Measurements from ENCODE around the gene LAP3. TPM values are rescaled to one million over a fixed set of nuclear protein-coding genes. Genes with fewer than 3 reads are reported as not detected.

LAP3 gene
- total RNA-seq (2022; extraction: Qiagen RNA extraction) = 32.2 to 47.0 TPM (median 33.0 TPM) in 5 replicates

GRCh38 chr4:17576932-17577664 is at the start of gene LAP3:
Gene LAP3, plus strand, starts transcription at chr4:17577198. Its CDS starts 268 bp downstream, at chr4:17577466.

GRCh38 chr4:17614416-17615299 is 37.7 kb downstream of the LAP3 start, which contains the start of gene MED28:
Gene MED28, plus strand, starts transcription at chr4:17614641. Its CDS starts 14 bp downstream, at chr4:17614655.

Other genes starting within 250 kb of the LAP3 start
- gene QDPR, start 65.1 kb upstream of the LAP3 start, total RNA-seq (2022; extraction: Qiagen RNA extraction) = 45.3 to 56.5 TPM (median 47.3 TPM) in 5 replicates
- not detected in 5 replicates for gene CLRN2, start 62.0 kb upstream of the LAP3 start, total RNA-seq (2022; extraction: Qiagen RNA extraction)
- 29.1 to 49.2 TPM (median 30.6 TPM) in 5 replicates for gene MED28, start 37.4 kb downstream of the LAP3 start, total RNA-seq (2022; extraction: Qiagen RNA extraction)
- gene FAM184B, start 204.4 kb downstream of the LAP3 start, total RNA-seq (2022; extraction: Qiagen RNA extraction) = 0.01 to 0.02 TPM (median 0.02 TPM) in 5 replicates
- gene DCAF16, start 233.6 kb downstream of the LAP3 start, total RNA-seq (2022; extraction: Qiagen RNA extraction) = 4.4 to 8.1 TPM (median 6.1 TPM) in 5 replicates
- gene NCAPG, start 233.8 kb downstream of the LAP3 start, total RNA-seq (2022; extraction: Qiagen RNA extraction) = 22.0 to 30.0 TPM (median 24.4 TPM) in 5 replicates